Small intestine (tissue), 7 donors: ENCODE data around the gene GSTT2B. TPM values are rescaled to one million over a fixed set of nuclear protein-coding genes. Genes with fewer than 3 reads are reported as not detected.
"Not testable (repeated sequence)": the region's sequence is repeated elsewhere in the genome, so short reads cannot be mapped to it uniquely, and the experiment has no call there.

ENCODE experiments used
- DNase-seq, 2 donors: peaks; one replicate each; pipeline versions ENCODE4 v3.0.0 to v3.0.0-alpha.2; 2013
- FAIRE-seq: peaks from 2 replicates; lab custom pipeline; 2012; peaks lifted over from hg19 to GRCh38; lab: Jason Lieb, UNC
- H3K27ac ChIP-seq, 3 donors: one replicate each; pipeline ENCODE4 v1.5.1; 2013; ENCODE audit warnings: low read length in 2 of 3, mild to moderate bottlenecking in 2 of 3, control low read depth in 1 of 3, inconsistent platforms in 1 of 3, low read depth in 1 of 3, moderate library complexity in 1 of 3
- H3K27me3 ChIP-seq, 3 donors: one replicate each; pipeline ENCODE4 v1.6.1; 2013; ENCODE audit warnings: low read length in 3 of 3, inconsistent platforms in 1 of 3; ENCODE audit not compliant: control insufficient read depth in 3 of 3, insufficient read depth in 3 of 3
- H3K36me3 ChIP-seq, 3 donors: one replicate each; pipeline ENCODE4 v1.6.1; 2013; ENCODE audit warnings: low read length in 3 of 3, inconsistent platforms in 1 of 3, low read depth in 1 of 3, mild to moderate bottlenecking in 1 of 3, moderate library complexity in 1 of 3; ENCODE audit not compliant: control insufficient read depth in 3 of 3, insufficient read depth in 2 of 3
- H3K4me1 ChIP-seq, 3 donors: one replicate each; pipeline ENCODE4 v1.6.1; 2013; ENCODE audit warnings: low read length in 2 of 3, inconsistent platforms in 1 of 3, low read depth in 1 of 3, mild to moderate bottlenecking in 1 of 3, moderate library complexity in 1 of 3; ENCODE audit not compliant: control insufficient read depth in 3 of 3, insufficient read depth in 2 of 3
- H3K4me3 ChIP-seq, 3 donors: one replicate each; pipeline ENCODE4 v1.5.1; 2013; ENCODE audit warnings: low read length in 3 of 3, control low read depth in 1 of 3, inconsistent platforms in 1 of 3, low read depth in 1 of 3, mild to moderate bottlenecking in 1 of 3, moderate library complexity in 1 of 3
- H3K9me3 ChIP-seq, 2 donors: one replicate each; pipeline ENCODE4 v1.6.1; 2013; ENCODE audit warnings: low read depth in 1 of 2, low read length in 1 of 2; ENCODE audit not compliant: control insufficient read depth in 2 of 2, insufficient read depth in 1 of 2
- WGBS, 3 donors: extraction: QIAGEN DNeasy Blood & Tissue Kit; methylation state at CpG; one replicate each; pipeline ENCODE4 v1.1.7; 2013; 5-methylcytosine and 5-hydroxymethylcytosine counted together
- polyA plus RNA-seq, 4 donors: library from polyadenylated mRNA; stranded (reverse) in 3 of 4; unstranded in 1 of 4; fragments of 200-250 nt in 3 of 4; fragments of 120-200 nt in 1 of 4; gene quantifications; one replicate each; pipeline versions ENCODE4 v1.2.1 to v1.2.3, GENCODE V29; 2013
- donor health status: healthy with polysubstance abuse.
- donor health status: control.
- donor health status: control.
- donor health status: Bipolar disorder and iron deficiency.
- donor health status: healthy.

GSTT2B gene
- polyA plus RNA-seq, 4 donors, result 1.1 to 6.7 (median 2.1) TPM; not detected in 1

GRCh38 chr22:23910496-23911190 is 50.4 kb downstream of the GSTT2B start:
- no peaks in the 10 kb centered on the region for H3K9me3 ChIP-seq
- H3K27ac ChIP-seq, result no peak overlapping the region
- H3K27me3 ChIP-seq, result no peaks in the 10 kb centered on the region
- peaks cover 0 to 43% (median 8%) of the 10 kb centered on the region in 3 donors for H3K4me1 ChIP-seq
- 72 to 86% (median 81%) methylated on average over 3 of the region's 3 CpGs for WGBS, 3 donors
- no peak for DNase-seq
- peaks cover 0 to 7% (median 0%) of the 10 kb centered on the region in 3 donors for H3K36me3 ChIP-seq
- no peak for FAIRE-seq
- H3K4me3 ChIP-seq, result no peak overlapping the region

- Histone ChIP-seq H3K27ac (peak overlapping the region in 2 of 3 donors; percentile 32 to 63), H3K4me3 (no peak overlapping the region)
Observed at GRCh38 chr22:23909296-23909898, 51.6 kb downstream of the GSTT2B start.

DNA sequence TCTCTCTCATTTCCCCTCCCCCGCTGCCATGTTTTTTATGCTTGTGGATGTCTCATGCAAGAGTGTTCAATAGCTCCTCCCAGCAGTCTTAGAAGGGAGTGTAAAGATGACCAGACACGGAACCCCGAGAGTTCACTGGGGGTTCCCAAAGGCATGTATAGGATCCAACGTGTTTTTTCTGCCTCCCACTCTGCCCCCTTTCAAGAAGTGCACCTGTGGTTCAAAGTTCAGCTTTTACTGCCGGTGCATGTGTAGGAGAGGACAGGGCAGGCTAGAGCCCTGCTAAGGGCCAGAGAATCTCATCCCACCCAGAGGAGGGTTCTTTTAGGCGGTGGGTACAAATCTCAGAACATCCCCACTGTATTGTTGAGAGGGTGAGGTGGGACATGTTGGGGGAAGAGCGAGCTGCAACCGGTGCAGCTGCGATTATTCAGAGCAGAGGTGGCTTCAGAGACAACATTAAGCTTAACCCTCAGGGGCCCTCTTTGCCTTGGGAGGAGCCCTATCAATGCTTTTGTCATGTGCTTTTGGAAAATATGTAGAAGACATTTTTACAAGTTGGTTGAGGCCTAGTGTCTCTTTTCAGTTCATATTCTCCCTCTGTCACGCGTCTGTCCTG is 52.3 kb downstream of the GSTT2B start:
- peak; percentile 44 to 91 for DNase-seq
- Histone ChIP-seq H3K9me3 (no peaks in the 10 kb centered on the region), H3K4me1 (peaks cover 0 to 41% (median 8%) of the 10 kb centered on the region in 3 donors), H3K36me3 (peaks cover 0 to 9% (median 0%) of the 10 kb centered on the region in 3 donors), H3K27ac (peak overlapping the region in 2 of 3 donors; percentile 32 to 63), H3K27me3 (no peaks in the 10 kb centered on the region), H3K4me3 (no peak overlapping the region)
- 46 to 66% (median 52%) methylated on average over 11 of the region's 11 CpGs for WGBS, 3 donors
- FAIRE-seq, result no peak

More at GRCh38 chr22:23909296-23909898, 51.6 kb downstream of the GSTT2B start:
- DNase-seq (peak; percentile 41 to 66), FAIRE-seq (no peak)
- no peaks in the 10 kb centered on the region for H3K27me3 ChIP-seq
- WGBS, 3 donors, result 29 to 58% (median 40%) methylated on average over 6 of the region's 6 CpGs
- no peaks in the 10 kb centered on the region for H3K9me3 ChIP-seq
- H3K4me1 ChIP-seq, result peaks cover 0 to 41% (median 8%) of the 10 kb centered on the region in 3 donors
- H3K36me3 ChIP-seq, result peaks cover 0 to 7% (median 0%) of the 10 kb centered on the region in 3 donors

DNA sequence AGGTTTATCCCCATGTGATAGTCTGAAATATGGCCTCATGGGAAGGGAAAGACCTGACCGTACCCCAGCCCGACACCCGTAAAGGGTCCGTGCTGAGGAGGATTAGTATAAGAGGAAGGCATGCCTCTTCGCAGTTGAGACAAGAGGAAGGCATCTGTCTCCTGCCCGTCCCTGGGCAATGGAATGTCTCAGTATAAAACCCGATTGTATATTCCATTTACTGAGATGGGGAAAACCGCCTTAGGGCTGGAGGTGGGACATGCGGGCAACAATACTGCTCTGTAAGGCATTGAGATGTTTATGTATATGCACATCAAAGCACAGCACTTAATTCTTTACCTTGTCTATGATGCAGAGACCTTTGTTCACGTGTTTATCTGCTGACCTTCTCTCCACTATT is 53.6 kb downstream of the GSTT2B start:
- not testable (repeated sequence) for H3K9me3 ChIP-seq, H3K27me3 ChIP-seq, FAIRE-seq, H3K4me3 ChIP-seq, H3K27ac ChIP-seq, DNase-seq
- Histone ChIP-seq H3K4me1 (peaks cover 0 to 34% (median 4%) of the 10 kb centered on the region in 3 donors), H3K36me3 (peaks cover 0 to 17% (median 0%) of the 10 kb centered on the region in 3 donors)
- 54 to 78% (median 70%) methylated on average over 10 of the region's 10 CpGs for WGBS, 3 donors

Other genes with a start within 250 kb of the GSTT2B start
- 1 to 10 TPM in 1 of 4 donors, under 1 TPM in 2, not detected in 1; 0.27 to 3.7 (median 0.98) TPM for gene ZNF70, start 210.1 kb downstream of the GSTT2B start, polyA plus RNA-seq
- 1 to 10 TPM in 1 of 4 donors, under 1 TPM in 1, not detected in 2; 0.95 to 6.2 TPM for gene VPREB3, start 206.8 kb downstream of the GSTT2B start, polyA plus RNA-seq
- gene C22orf15, start 198.2 kb downstream of the GSTT2B start, polyA plus RNA-seq, result under 1 TPM in 2 of 4 donors, not detected in 2; 0.07 to 0.16 TPM
- gene CHCHD10, start 193.2 kb downstream of the GSTT2B start, polyA plus RNA-seq, result 100 to 1,000 TPM in 3 of 4 donors, 10 to 100 TPM in 1; 53.5 to 544 (median 282) TPM
- 10 to 100 TPM in 1 of 4 donors, 1 to 10 TPM in 2, not detected in 1; 1.1 to 16.8 (median 1.7) TPM for gene MMP11, start 188.3 kb downstream of the GSTT2B start, polyA plus RNA-seq
- gene SMARCB1, start 174.2 kb downstream of the GSTT2B start, polyA plus RNA-seq, result 10 to 100 TPM; 29.3 to 87.6 (median 55.2) TPM
- 10 to 100 TPM in 2 of 4 donors, 1 to 10 TPM in 2; 2.0 to 33.0 (median 14.1) TPM for gene DERL3, start 122.2 kb downstream of the GSTT2B start, polyA plus RNA-seq
- gene SLC2A11, start 103.3 kb downstream of the GSTT2B start, polyA plus RNA-seq, result 10 to 100 TPM in 1 of 4 donors, 1 to 10 TPM in 3; 3.6 to 17.8 (median 6.0) TPM
- 100 to 1,000 TPM; 335 to 743 (median 449) TPM for gene MIF, start 66.8 kb downstream of the GSTT2B start, polyA plus RNA-seq
- gene DDTL, start 5.7 kb upstream of the GSTT2B start, polyA plus RNA-seq, result 10 to 100 TPM in 2 of 4 donors, 1 to 10 TPM in 2; 1.4 to 10.9 (median 7.7) TPM
- 100 to 1,000 TPM; 144 to 876 (median 451) TPM for gene DDT, start 13.2 kb upstream of the GSTT2B start, polyA plus RNA-seq
- 1 to 10 TPM in 1 of 4 donors, under 1 TPM in 2, not detected in 1; 0.19 to 1.4 (median 0.81) TPM for gene GSTT2, start 18.9 kb upstream of the GSTT2B start, polyA plus RNA-seq
- gene GSTT4, start 44.3 kb upstream of the GSTT2B start, polyA plus RNA-seq, result not detected
- 10 to 100 TPM; 19.7 to 45.7 (median 32.2) TPM for gene CABIN1, start 50.1 kb upstream of the GSTT2B start, polyA plus RNA-seq
- 10 to 100 TPM in 2 of 4 donors, 1 to 10 TPM in 2; 6.1 to 82.9 (median 11.3) TPM for gene SUSD2, start 220.3 kb upstream of the GSTT2B start, polyA plus RNA-seq